ENCODE data around the gene TKT.

TKT gene

GRCh38 chr3:53178246-53178645 is 77.6 kb downstream of the TKT start:
- DNase-seq (ENCODE audit: low read depth), result no peak

GRCh38 chr3:53175613-53176540 is 79.9 kb downstream of the TKT start:
- no peak for DNase-seq (ENCODE audit: low read depth)
